Hypothalamus (tissue), 51 donors: ENCODE results near the gene KBTBD12.
"Not testable (repeated sequence)": the region's sequence is repeated elsewhere in the genome, so short reads cannot be mapped to it uniquely, and the experiment has no call there.

Source experiments
- DNase-seq, 51 donors: peaks; one replicate each; lab custom pipeline; 2025; lab: John Stamatoyannopoulos, UW

KBTBD12 gene, protein sequence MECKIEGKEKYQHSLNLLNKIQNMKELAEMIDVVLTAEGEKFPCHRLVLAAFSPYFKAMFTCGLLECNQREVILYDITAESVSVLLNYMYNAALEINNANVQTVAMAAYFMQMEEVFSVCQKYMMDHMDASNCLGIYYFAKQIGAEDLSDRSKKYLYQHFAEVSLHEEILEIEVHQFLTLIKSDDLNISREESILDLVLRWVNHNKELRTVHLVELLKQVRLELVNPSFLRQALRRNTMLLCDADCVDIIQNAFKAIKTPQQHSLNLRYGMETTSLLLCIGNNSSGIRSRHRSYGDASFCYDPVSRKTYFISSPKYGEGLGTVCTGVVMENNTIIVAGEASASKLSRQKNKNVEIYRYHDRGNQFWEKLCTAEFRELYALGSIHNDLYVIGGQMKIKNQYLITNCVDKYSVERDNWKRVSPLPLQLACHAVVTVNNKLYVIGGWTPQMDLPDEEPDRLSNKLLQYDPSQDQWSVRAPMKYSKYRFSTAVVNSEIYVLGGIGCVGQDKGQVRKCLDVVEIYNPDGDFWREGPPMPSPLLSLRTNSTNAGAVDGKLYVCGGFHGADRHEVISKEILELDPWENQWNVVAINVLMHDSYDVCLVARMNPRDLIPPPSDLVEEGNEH

DNA sequence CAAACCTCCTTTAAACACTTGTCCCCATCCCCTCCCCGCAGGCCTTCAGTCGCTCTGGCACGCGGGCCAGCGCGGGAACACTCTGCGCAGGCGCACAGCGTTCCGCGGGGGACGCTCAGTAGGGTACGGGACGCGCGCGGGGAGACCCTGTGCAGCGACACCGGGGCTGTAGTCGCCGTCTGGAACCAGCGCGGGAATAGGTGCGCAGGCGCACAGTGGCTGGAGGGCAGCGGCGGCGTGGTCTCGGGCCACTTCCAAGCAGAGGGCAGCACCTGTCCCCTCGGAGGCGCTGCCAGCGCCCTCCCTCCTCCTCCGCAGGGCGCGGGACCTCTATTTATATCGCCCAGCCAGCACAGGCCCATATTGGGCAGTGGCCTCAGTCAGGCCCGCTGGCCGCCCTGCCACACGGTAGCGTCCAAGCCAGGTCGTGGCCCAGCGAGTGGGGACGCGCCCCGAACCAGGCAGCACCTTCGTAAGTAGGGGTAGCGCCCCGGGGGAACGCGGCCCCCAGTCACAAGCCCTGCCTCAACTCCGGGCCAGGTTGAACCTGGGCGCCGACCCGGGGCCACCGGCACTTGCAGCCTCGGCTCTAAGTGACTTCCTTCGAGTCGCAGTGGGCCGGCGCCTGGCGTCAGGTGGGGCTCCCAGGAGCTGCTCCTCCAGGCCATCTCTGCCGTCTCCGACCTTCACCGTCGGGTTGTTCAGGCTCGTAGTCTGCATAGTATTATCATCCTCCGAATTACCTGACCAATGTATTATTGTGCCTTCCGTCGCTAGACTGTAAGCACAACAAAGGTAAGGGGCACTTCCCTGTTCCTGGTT is at the start of gene KBTBD12:
TSS of gene KBTBD12 (plus strand) at position 118 of the 822 bp plus-strand sequence. CDS start 7,830 bp downstream, outside the sequence.
- DNase-seq = peak in 25 of 51 donors; percentile 10 to 65 (median 35)

DNA sequence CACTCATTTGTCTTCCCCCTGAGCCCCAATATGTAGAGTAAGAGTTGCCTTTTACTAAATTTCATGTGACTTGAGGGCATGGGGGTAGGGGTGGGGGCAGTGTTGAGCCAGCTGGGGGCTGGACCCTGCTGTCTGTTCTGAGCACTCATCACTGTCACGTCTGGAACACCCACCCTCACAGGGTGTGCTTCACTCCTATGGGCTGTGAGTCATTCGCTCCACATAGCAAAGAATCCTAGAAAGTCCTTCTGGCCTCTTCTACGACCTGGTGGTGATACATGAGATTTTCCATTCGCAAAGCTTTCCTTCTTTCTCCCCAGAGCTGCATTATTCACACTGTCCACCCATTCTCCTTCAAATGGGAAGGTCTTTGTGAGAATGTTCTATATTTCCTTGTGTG is 49.1 kb upstream of the KBTBD12 start:
- no peak for DNase-seq

DNA sequence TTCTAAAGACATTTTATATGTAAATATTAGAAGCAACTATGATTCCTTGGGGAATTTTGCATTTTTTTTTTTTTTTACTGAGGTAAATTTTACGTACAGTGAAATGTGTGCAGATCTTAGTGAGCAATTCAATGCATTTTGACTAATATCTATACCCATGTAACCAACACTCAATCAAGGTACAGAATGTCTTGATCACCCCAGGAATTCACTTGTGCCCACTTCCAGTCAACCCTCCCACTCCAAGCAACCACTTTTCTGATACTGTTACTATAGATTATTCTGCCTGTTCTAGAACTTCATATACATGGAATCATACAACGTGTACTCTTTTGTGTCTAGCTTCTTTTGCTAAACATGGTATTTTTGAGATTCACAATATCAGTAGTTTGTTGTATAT is 47.6 kb upstream of the KBTBD12 start:
- no peak for DNase-seq

DNA sequence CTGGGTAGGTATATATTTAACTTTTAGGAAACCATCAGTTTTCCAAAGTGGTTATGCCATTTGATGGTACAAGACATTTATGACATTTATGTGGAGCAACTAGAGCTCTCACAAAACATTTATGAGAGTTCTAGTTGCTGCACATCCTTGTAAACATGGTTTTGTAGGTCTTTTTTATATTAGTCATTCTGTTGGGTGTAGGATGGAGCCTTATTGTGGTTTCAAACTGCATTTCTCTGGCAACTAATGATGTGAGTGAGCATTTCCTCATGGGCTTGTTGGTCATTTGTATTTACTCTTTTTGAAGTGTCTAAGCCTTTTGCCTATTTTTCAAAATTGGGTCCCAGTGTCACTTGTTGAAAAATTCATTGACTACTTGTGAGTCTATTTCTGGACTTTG is 47.0 kb upstream of the KBTBD12 start:
- no peak for DNase-seq

DNA sequence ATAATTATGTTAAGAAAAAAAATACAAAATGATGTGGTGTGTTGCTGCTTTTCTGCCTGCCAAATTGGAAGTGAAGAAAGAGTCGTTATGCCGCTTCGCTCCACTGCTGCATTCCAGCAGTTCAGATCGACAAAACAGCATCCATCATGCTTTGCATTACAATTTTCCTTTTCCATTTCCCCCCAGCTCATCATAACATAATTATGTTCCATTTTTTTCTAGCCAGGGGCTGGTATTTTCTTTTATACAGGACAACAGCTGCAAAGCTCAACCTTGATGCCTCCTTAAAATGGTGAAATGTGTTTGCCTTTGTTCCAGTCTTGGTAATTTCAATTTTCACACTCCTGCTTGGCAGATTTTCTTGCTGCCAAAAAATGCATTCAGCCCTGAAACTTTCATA is 44.9 kb upstream of the KBTBD12 start:
- DNase-seq = no peak

DNA sequence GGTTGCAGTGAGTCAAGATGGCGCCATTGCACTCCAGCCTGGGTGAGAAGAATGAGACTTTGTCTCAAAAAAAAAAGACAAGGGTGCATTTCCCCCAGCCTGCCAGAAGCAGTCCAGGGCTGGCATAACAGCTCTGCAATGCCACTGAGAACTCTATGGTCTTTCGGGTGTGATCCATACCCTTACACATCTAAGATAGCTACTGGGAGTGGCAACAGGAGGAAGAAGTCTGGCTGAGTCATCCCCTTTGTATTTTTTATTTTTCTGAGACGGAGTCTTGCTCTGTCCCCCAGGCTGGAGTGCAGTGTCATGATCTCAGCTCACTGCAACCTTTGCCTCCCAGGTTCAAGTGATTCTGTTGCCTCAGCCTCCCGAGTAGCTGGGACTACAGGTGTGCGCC is 40.9 kb upstream of the KBTBD12 start:
- not testable (repeated sequence) for DNase-seq

DNA sequence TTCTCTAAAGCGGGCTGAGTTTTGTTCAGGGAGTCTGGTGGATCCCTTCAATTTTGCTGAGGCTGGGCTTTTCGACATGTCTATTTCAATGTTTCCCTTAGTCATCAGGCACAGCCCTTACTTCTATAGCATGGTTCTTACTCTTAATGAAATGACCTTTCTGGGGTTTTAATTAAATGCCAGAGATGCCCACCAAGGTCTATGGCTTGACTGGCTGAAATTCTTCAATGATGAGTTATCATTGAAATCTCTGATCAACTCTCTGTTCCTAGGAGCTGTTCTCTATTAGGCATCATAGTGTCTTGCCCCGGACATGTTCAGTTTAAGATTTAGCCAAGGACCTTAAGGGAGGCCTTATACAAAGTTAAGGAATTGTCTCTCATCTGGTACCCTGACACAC is 33.4 kb upstream of the KBTBD12 start:
- no peak for DNase-seq

DNA sequence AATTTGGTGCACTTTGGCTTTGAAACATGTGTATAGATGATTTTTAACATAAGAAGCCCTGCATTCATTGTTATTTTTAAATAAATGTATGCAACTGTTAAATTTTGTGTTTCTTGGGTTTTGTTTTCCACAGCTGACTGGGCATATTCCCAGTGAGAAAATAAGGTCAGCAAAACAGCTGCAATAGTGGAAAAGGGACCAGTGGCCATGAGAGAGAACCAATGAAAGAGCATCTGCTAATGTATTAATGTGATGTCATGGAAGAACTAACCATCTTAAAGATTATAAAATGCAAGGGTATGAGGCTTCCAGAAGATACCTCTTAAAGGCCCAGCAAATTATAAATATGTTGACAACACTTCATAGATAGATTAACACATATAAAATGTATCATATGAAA is 31.0 kb upstream of the KBTBD12 start:
- no peak for DNase-seq

DNA sequence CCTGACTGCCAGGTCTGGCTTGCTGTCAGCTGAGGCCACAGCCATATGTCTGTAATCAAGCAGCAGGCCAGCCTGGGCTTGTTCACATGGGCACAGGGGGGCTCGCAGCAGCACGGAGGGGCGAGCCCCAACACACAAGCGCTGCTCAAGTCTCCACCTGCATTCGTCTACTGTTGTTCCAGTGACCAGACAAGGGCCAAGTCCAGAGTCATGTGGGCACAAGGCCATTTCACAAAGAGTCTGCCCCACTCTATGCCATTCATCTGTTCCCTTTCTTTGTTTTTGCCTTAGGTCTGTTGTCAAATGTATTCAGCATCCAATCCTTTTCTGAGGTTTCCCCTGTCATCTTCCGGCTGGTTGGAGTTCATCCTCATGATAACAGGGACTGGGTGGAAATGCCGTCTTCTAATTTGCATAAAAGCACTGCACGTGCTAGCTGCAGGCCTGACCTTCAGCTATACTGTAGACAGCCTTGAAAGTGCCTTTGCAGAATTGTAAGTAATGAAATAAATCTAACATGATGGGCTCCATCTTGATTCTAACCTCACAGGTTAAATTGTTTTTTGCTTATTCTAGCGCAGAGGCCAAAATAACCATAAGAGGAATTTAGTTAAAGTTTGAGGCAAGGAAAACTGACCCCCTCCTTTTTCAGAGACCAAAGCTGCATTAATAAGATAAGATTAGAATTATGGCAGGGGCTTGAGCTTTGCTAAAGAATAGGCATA is 28.6 kb upstream of the KBTBD12 start:
- DNase-seq = no peak

DNA sequence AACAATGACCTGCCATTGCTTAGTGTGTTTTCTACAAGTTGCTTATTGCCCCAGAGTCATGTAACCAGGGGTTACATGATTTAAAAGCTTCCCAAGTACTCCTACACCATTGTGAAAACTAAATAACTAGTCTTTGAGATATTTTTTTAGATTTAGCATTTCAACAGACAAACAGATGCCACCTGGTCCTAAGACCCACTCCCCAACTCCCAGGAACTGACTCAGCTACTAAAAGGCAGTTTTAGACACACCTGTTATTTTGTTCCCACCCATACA is 28.1 kb upstream of the KBTBD12 start:
- no peak for DNase-seq

DNA sequence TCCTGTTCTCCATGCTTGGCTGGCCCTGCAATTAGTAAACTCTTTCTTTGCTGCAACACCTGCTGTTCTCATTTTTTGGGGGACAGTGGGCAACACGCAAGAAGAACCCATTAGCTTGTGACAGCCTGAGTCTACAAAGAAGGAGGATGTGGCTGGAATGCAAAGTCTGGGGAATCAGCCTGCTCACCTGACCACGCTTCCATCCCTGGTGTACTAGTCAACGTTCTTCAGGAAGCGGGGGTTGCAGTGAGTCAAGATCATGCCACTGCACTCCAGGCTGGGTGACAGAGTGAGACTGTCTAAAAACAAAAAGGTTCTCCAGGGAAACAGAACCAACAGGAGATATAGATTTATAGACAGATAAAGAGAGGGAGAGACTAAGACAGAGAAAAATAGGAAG is 27.7 kb upstream of the KBTBD12 start:
- no peak for DNase-seq

DNA sequence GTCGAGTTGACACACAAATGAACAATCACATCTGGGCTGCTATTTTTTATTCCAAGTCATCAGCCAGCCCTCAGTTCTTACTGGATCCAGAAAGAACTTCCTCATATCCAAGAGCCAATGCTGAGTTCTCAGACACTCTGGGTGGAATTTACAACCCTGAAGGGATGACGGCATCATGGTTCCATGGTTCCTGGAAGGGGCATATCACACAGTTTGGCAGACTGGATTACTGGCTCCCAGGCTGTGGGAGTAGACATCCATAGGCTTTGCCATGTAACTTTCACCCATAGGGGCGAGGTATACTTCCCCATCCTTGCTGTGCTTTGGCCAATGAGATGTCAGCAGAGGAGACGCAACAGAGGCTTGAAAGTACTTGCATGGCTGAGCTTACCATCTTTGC is 26.9 kb upstream of the KBTBD12 start:
- DNase-seq = no peak

DNA sequence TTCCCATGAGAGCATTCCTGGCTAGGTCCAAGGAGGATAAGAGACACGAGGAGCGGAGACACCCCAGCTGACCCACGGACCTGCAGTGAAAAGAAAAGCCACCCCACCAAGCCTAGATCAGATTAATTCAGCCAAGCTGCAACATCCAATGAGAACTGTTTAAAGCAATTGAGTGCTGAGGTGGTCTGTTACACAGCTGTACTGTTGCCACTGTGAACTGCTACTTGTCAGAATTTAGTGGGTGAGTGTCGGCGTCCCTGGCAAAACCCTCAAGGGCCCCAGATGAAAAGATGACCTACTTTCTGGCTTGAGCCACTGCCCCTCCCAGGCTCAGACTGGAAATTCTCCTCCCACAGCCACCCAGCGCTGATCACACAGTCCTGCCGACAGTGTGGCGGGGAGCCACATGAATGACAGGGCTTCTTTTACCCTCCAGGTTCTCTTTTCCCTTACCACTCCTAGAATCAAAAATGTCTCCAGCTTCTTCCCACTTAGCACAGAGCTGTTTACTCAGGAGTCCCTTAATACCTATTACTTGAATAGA is 26.4 kb upstream of the KBTBD12 start:
- DNase-seq = peak in 22 of 51 donors; percentile 4 to 48 (median 24)

DNA sequence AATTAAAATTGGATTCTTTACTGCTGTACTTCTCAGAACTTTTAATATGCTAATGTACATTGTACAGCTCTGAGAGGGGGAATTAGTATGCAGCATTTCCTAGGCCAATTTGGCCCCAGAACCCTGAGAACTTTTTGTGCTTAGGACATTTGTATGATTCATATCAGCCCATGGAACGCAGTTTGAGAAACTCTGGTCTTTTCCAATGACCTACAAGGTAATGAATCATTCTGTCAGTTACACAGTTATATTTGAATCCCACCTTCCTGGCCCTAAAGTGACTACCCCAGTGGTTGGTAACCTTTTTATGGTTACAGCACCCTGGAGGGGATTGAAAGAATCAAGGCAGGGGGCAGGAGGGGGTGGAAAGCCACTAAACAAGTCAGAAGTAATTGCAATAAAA is 25.6 kb upstream of the KBTBD12 start:
- no peak for DNase-seq

DNA sequence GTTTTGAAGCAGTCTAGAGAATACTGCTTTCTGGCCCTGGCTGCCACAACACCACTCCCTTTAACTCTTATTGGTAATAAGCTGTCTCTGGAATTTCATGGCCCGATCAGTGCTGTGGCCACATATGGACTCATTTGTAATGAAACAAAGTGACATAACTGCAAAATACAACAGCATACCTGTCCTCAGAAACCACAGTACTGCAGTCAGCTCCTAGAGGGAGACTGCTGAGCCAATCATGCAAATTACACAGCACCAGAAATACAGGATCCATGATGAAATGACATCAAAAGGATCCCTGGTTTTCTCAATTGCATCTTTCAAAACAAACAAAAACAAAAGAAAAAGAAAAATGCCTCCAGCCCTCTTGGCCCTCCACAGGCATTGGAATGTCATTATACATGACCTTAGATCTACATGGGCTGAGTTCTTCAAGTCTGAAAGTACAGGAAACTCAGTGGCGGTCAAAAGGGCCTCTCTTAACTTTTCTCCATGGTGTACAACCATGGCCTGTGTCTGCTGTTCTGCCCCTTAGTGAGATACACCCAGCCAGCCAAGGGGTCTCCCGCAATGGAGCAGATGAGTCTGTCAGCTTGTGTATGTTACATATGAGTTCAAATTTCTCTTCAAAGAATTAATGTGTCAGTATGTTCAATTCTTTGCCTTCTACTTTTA is 24.9 kb upstream of the KBTBD12 start:
- no peak for DNase-seq

DNA sequence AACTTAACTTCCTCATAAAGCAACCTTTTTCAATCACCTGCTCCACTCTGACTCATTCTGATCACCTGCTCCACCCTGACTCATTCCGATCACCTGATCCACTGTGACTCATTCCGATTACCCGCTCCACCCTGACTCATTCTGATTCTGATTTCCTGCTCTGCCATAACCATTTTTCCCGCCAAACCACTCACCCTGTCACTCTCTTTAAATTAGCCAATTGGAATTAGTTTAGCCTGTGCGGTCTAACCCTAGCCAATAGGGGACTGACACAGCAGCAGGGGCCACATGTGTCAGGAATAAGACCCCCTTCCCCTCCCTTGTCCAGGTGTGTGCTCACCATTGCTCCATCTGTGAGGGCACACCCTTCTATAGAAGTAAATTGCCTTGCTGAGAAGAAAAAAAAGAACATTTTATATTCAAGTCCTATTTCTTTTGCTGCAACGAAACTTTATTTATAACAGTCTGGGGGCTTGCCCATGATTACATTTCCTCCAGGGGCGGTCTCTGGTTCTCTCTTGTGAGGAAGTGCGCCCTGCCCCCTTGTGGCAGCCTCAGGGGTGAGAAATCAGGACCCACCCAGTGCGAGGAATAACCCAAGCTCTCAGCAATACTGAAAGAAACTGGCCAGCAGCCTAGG is 24.3 kb upstream of the KBTBD12 start:
- DNase-seq = peak in 4 of 51 donors; percentile 7 to 51 (median 13)

DNA sequence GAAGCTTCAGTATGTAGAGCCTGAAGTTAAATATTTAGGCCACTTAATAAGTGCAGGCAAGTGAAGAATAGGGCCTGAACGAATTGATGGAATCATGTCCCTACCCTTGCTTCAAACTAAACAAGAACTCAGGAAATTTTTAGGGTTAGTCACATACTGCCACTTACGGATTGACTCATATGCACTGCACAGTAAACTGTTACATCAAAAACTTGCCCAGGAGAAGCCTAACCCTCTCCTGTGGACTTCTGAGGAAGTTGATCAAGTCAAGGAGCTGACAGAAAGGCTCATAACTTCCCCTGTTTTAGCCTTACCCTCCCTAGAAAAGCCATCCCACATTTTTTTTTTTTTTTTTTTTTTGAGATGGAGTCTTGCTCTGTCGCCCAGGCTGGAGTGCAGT is 20.6 kb upstream of the KBTBD12 start:
- DNase-seq = no peak

DNA sequence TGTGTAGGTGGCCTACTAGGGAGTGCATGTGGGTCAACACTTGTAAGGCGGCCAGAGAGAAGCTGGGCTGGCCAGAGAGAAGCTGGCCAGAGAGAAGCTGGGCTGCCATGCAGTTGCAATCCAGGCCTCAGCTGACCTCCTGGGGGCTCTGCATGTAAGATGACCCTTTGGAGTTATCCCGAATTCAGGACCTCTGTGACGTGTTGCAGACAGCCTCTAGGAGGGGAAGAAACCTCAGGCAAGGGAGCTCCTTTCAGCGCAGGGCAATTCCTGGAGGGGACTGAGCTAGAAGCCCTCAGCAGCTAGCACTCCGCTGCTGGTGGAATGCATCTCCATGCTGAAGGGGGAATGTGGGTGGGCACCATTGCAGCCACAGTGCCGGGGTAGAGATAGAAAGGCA is 15.8 kb upstream of the KBTBD12 start:
- no peak for DNase-seq

DNA sequence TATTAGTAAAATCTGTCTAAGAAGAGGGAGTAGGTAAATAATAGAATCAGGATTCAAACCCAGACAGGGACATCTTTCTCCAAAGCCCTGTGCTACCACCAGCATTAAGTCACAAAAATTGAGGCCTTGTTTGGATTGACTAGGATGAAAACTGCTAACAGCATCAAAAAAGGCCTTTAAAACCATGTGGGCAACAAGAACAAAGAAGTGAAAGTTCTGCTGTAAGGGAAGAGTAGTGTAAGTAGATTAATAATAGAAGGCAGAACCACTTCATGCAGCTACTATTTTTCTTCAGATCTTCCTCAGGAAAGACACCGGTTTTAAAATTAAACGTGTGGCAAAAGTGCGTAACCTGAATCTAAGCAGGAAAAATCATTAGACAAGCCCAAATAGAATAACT is 15.3 kb upstream of the KBTBD12 start:
- DNase-seq = no peak

DNA sequence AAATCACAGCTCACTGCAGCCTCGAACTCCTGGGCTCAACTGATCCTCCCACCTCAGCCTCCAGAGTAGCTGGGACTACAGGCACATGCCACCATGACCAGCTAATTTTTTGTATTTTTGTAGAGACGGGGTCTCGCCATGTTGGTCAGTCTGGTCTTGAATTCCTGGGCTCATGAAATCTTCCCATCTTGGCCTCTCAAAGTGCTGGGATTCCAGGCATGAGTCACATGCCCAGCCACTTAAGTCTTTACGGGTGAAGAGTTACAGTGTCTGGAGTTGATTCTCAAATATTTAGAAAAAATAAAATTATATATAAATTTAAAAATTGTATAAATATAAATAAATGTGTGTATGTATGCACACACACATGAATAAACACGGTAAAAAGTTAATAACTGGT is 14.5 kb upstream of the KBTBD12 start:
- no peak for DNase-seq
